Mesenchymal stem cell (in vitro differentiated cells and primary cell): ENCODE data around the gene RMP24.

Experiments used
- DNase-seq: peaks from one replicate; pipeline ENCODE4 v3.0.0-alpha.2; 2013
- H2AFZ ChIP-seq: one replicate; pipeline ENCODE4 v1.6.1; 2013; ENCODE audit warnings: low read depth, mild to moderate bottlenecking, control low read depth, inconsistent platforms, low read length, moderate library complexity
- H2AK5ac ChIP-seq: 2 replicates; pipeline ENCODE4 v1.6.1; 2013; ENCODE audit warnings: low read length, moderate library complexity, mild to moderate bottlenecking, inconsistent platforms; ENCODE audit not compliant: severe bottlenecking
- H2BK120ac ChIP-seq: one replicate; pipeline ENCODE4 v1.6.1; 2013; ENCODE audit warnings: low read depth, mild to moderate bottlenecking, inconsistent platforms, low read length, moderate library complexity
- H2BK12ac ChIP-seq, 2 experiments: one replicate each; pipeline ENCODE4 v1.6.1; 2013; ENCODE audit warnings: inconsistent platforms in 2 of 2, low read length in 2 of 2, mild to moderate bottlenecking in 2 of 2, moderate library complexity in 2 of 2, control low read depth in 1 of 2
- H2BK15ac ChIP-seq: one replicate; pipeline ENCODE4 v1.6.1; 2013; ENCODE audit warnings: mild to moderate bottlenecking, low read depth, inconsistent platforms; ENCODE audit not compliant: poor library complexity, severe bottlenecking
- H2BK5ac ChIP-seq: 2 replicates; pipeline ENCODE4 v1.6.1; 2013; ENCODE audit warnings: low read depth, mild to moderate bottlenecking, low read length, control low read depth, inconsistent platforms; ENCODE audit not compliant: poor library complexity, severe bottlenecking
- H3K14ac ChIP-seq, 2 experiments: one replicate each; pipeline ENCODE4 v1.6.1; 2013; ENCODE audit warnings: inconsistent platforms in 2 of 2, low read length in 2 of 2, control low read depth in 1 of 2, mild to moderate bottlenecking in 1 of 2, moderate library complexity in 1 of 2
- H3K18ac ChIP-seq, 2 experiments: one replicate each; pipeline ENCODE4 v1.6.1; 2013; ENCODE audit warnings: inconsistent platforms in 2 of 2, low read length in 2 of 2, control low read depth in 1 of 2, low read depth in 1 of 2, mild to moderate bottlenecking in 1 of 2
- H3K23ac ChIP-seq, 2 experiments: one replicate each; pipeline ENCODE4 v1.6.1; 2013; ENCODE audit warnings: inconsistent platforms in 2 of 2, low read length in 2 of 2, mild to moderate bottlenecking in 2 of 2, moderate library complexity in 2 of 2, control low read depth in 1 of 2
- H3K27ac ChIP-seq: 2 replicates; pipeline ENCODE4 v1.5.1; 2013; ENCODE audit warnings: mild to moderate bottlenecking, moderate library complexity, low read length, control low read depth, inconsistent platforms; ENCODE audit not compliant: poor library complexity, severe bottlenecking
- H3K27me3 ChIP-seq, 2 experiments: 2 replicates each; pipeline versions ENCODE4 v1.6.1 to v1.7.0; 2013; ENCODE audit warnings: low read length in 2 of 2, mild to moderate bottlenecking in 2 of 2, moderate library complexity in 2 of 2, control low read depth in 1 of 2, inconsistent platforms in 1 of 2; ENCODE audit not compliant: control insufficient read depth in 1 of 2, insufficient read depth in 1 of 2
- H3K36me3 ChIP-seq, 2 experiments: 2 replicates each; pipeline versions ENCODE4 v1.6.1 to v1.7.0; 2013; ENCODE audit warnings: low read length in 2 of 2, control low read depth in 1 of 2, inconsistent platforms in 1 of 2, low read depth in 1 of 2, mild to moderate bottlenecking in 1 of 2; ENCODE audit not compliant: insufficient read depth in 2 of 2, control insufficient read depth in 1 of 2
- H3K4ac ChIP-seq, 2 experiments: one replicate each; pipeline ENCODE4 v1.6.1; 2013; ENCODE audit warnings: inconsistent platforms in 2 of 2, low read length in 2 of 2, mild to moderate bottlenecking in 2 of 2, moderate library complexity in 2 of 2, control low read depth in 1 of 2, low read depth in 1 of 2
- H3K4me1 ChIP-seq: 2 replicates; pipeline ENCODE4 v1.6.1; 2013; ENCODE audit warnings: low read depth, low read length, control low read depth; ENCODE audit not compliant: control insufficient read depth, insufficient read depth
- H3K4me2 ChIP-seq: 2 replicates; pipeline ENCODE4 v1.6.1; 2013; ENCODE audit warnings: low read length, mild to moderate bottlenecking, inconsistent platforms; ENCODE audit not compliant: poor library complexity, severe bottlenecking
- H3K4me3 ChIP-seq, 2 experiments: 2 replicates each; pipeline versions ENCODE4 v1.5.1 to v1.7.0; 2013; ENCODE audit warnings: low read length in 2 of 2, mild to moderate bottlenecking in 2 of 2, control low read depth in 1 of 2, low read depth in 1 of 2; ENCODE audit not compliant: insufficient read depth in 1 of 2
- H3K79me1 ChIP-seq: replicated peaks from 2 replicates; pipeline ENCODE4 v1.6.1; 2013; ENCODE audit warnings: mild to moderate bottlenecking, control low read depth, low read length, inconsistent platforms; ENCODE audit not compliant: poor library complexity, severe bottlenecking
- H3K9ac ChIP-seq: 2 replicates; pipeline ENCODE4 v1.7.0; 2013; ENCODE audit warnings: mild to moderate bottlenecking, low read length, moderate library complexity
- H3K9me3 ChIP-seq: 2 replicates; pipeline ENCODE4 v1.7.0; 2013; ENCODE audit warnings: mild to moderate bottlenecking, low read length; ENCODE audit not compliant: control insufficient read depth
- H4K8ac ChIP-seq: one replicate; pipeline ENCODE4 v1.6.1; 2013; ENCODE audit warnings: inconsistent platforms, mild to moderate bottlenecking, low read length, moderate library complexity
- H4K91ac ChIP-seq: one replicate; pipeline ENCODE4 v1.6.1; 2013; ENCODE audit warnings: mild to moderate bottlenecking, low read length, inconsistent platforms
- WGBS: methylation state at CpG from one replicate; pipeline ENCODE4 v1.1.7; 2013; ENCODE audit warnings: mixed read lengths; 5-methylcytosine and 5-hydroxymethylcytosine counted together

RMP24 gene

GRCh38 chr18:35991696-35992095 lies 19.2 kb downstream of the RMP24 start:
- Histone ChIP-seq H4K8ac (no peak overlapping the region), H3K23ac (no peak overlapping the region), H3K4me2 (no peak overlapping the region), H2AK5ac (no peak overlapping the region), H2BK120ac (no peak overlapping the region), H3K18ac (no peak overlapping the region), H3K4me3 (no peak overlapping the region), H3K9ac (no peak overlapping the region), H3K79me1 (no peaks in the 10 kb centered on the region), H3K14ac (no peak overlapping the region), H2BK15ac (no peak overlapping the region), H4K91ac (no peak overlapping the region), H3K27ac (no peak overlapping the region), H3K27me3 (no peaks in the 10 kb centered on the region), H2BK5ac (no peak overlapping the region), H3K36me3 (peaks cover 7 to 40% of the 10 kb centered on the region in 2 experiments), H3K4me1 (no peaks in the 10 kb centered on the region), H3K4ac (no peak overlapping the region), H2BK12ac (no peak overlapping the region), H2AFZ (no peak overlapping the region), H3K9me3 (no peaks in the 10 kb centered on the region)
- no peak for DNase-seq

GRCh38 chr18:35993013-35993412 lies 20.5 kb downstream of the RMP24 start:
- no peaks in the 10 kb centered on the region for H3K9me3 ChIP-seq

GRCh38 chr18:35998967-35999366 lies 26.5 kb downstream of the RMP24 start:
- Histone ChIP-seq H2BK5ac (no peak overlapping the region), H3K27ac (no peak overlapping the region), H3K4me2 (no peak overlapping the region), H3K4me3 (no peak overlapping the region), H2BK120ac (no peak overlapping the region), H2BK15ac (no peak overlapping the region), H2BK12ac (no peak overlapping the region), H4K8ac (no peak overlapping the region), H3K4me1 (no peaks in the 10 kb centered on the region), H4K91ac (no peak overlapping the region), H3K79me1 (no peaks in the 10 kb centered on the region), H3K9me3 (no peaks in the 10 kb centered on the region), H3K36me3 (no peaks in the 10 kb centered on the region), H2AK5ac (no peak overlapping the region), H3K14ac (no peak overlapping the region), H3K23ac (no peak overlapping the region), H3K4ac (no peak overlapping the region), H3K9ac (no peak overlapping the region), H3K27me3 (no peaks in the 10 kb centered on the region), H3K18ac (no peak overlapping the region), H2AFZ (no peak overlapping the region)
- peak; percentile 12 for DNase-seq
- 75% methylated on average over 1 of the region's 1 CpG for WGBS

More at GRCh38 chr18:35993013-35993412, 20.5 kb downstream of the RMP24 start:
- Histone ChIP-seq H3K9ac (no peak overlapping the region), H3K27ac (no peak overlapping the region), H2BK5ac (no peak overlapping the region), H3K4ac (no peak overlapping the region), H4K91ac (no peak overlapping the region), H2BK12ac (no peak overlapping the region), H3K14ac (no peak overlapping the region), H3K23ac (no peak overlapping the region), H3K79me1 (no peaks in the 10 kb centered on the region), H3K27me3 (no peaks in the 10 kb centered on the region), H3K18ac (no peak overlapping the region), H4K8ac (no peak overlapping the region), H3K36me3 (peaks cover 7 to 32% of the 10 kb centered on the region in 2 experiments), H3K4me3 (no peak overlapping the region), H2AFZ (no peak overlapping the region), H2AK5ac (no peak overlapping the region), H3K4me1 (no peaks in the 10 kb centered on the region), H2BK15ac (no peak overlapping the region), H3K4me2 (no peak overlapping the region), H2BK120ac (no peak overlapping the region)
- no peak for DNase-seq
- over 99% methylated on average over 5 of the region's 6 CpGs for WGBS

GRCh38 chr18:35999925-36000324 lies 27.4 kb downstream of the RMP24 start:
- no peaks in the 10 kb centered on the region for H3K9me3 ChIP-seq
- H3K4me1 ChIP-seq: no peaks in the 10 kb centered on the region
- H2BK15ac ChIP-seq: no peak overlapping the region
- no peak overlapping the region for H3K23ac ChIP-seq
- H3K27ac ChIP-seq: no peak overlapping the region
- DNase-seq: no peak
- H3K79me1 ChIP-seq: no peaks in the 10 kb centered on the region
- H2BK5ac ChIP-seq: no peak overlapping the region
- H3K9ac ChIP-seq: no peak overlapping the region
- no peak overlapping the region for H2AK5ac ChIP-seq
- H2BK12ac ChIP-seq: no peak overlapping the region
- WGBS: 46% methylated on average over 1 of the region's 1 CpG
- H2AFZ ChIP-seq: no peak overlapping the region
- no peak overlapping the region for H4K8ac ChIP-seq
- H3K4me2 ChIP-seq: no peak overlapping the region
- H3K4me3 ChIP-seq: no peak overlapping the region
- no peaks in the 10 kb centered on the region for H3K27me3 ChIP-seq
- no peak overlapping the region for H4K91ac ChIP-seq
- no peak overlapping the region for H3K4ac ChIP-seq
- no peak overlapping the region for H3K14ac ChIP-seq
- H3K18ac ChIP-seq: no peak overlapping the region
- H3K36me3 ChIP-seq: no peaks in the 10 kb centered on the region
- no peak overlapping the region for H2BK120ac ChIP-seq
